Measurements from ENCODE around the gene CATSPER1. TPM values are rescaled to one million over a fixed set of nuclear protein-coding genes. Genes with fewer than 3 reads are reported as not detected.

CATSPER1 gene
- total RNA-seq, 3 donors from 2014 or later (not counting 1 experiment from before 2014, with no cell fraction given) = 12.2 to 16.9 (median 13.3) TPM

- ATAC-seq = no peak
- H3K4me1 Mint-ChIP-seq = peaks cover 54 to 61% of the 10 kb centered on the region in 2 donors
- intact Hi-C loops (cut with micrococcal nuclease) = loop anchor here (2.0 kb wide), 1 partner anchor 67 kb away; no protein-coding TSS in a partner anchor
Observed at GRCh38 chr11:66067640-66068039, 41.4 kb upstream of the CATSPER1 start.

GRCh38 chr11:66066751-66067150, 40.5 kb upstream of the CATSPER1 start:
- Mint-ChIP-seq H3K9me3 (no peaks in the 10 kb centered on the region), H3K27me3 (ENCODE audit: low read depth in 2 of 2) (no peaks in the 10 kb centered on the region), H3K27ac (peak overlapping the region; percentile 51 to 95), H3K4me1 (peaks cover 45 to 52% of the 10 kb centered on the region in 2 donors), H3K4me3 (no peak overlapping the region), H3K36me3 (peaks cover 37% of the 10 kb centered on the region)
- H3K4me3 ChIP-seq (ENCODE audit: low read length) = no peak overlapping the region
- TF ChIP-seq, protein P1, sequence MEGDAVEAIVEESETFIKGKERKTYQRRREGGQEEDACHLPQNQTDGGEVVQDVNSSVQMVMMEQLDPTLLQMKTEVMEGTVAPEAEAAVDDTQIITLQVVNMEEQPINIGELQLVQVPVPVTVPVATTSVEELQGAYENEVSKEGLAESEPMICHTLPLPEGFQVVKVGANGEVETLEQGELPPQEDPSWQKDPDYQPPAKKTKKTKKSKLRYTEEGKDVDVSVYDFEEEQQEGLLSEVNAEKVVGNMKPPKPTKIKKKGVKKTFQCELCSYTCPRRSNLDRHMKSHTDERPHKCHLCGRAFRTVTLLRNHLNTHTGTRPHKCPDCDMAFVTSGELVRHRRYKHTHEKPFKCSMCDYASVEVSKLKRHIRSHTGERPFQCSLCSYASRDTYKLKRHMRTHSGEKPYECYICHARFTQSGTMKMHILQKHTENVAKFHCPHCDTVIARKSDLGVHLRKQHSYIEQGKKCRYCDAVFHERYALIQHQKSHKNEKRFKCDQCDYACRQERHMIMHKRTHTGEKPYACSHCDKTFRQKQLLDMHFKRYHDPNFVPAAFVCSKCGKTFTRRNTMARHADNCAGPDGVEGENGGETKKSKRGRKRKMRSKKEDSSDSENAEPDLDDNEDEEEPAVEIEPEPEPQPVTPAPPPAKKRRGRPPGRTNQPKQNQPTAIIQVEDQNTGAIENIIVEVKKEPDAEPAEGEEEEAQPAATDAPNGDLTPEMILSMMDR (IDR thresholded peaks at IDR 0.05) = no peak
- no peaks in the 10 kb centered on the region for H3K27me3 ChIP-seq (ENCODE audit: control insufficient read depth, insufficient read depth, low read length)
- intact Hi-C loops (cut with micrococcal nuclease) = no loop called here
- ATAC-seq = no peak
- no peaks in the 10 kb centered on the region for H3K9me3 ChIP-seq (ENCODE audit: control insufficient read depth, insufficient read depth, low read length)
- H3K27ac ChIP-seq (ENCODE audit: low read length) = no peak overlapping the region
- no peak for DNase-seq
- H3K36me3 ChIP-seq (ENCODE audit: control insufficient read depth, insufficient read depth, low read length) = peaks cover 67% of the 10 kb centered on the region
- H3K4me1 ChIP-seq (ENCODE audit: control insufficient read depth, insufficient read depth, low read length) = peaks cover 28% of the 10 kb centered on the region
- 44% methylated on average over 3 of the region's 3 CpGs for WGBS (ENCODE audit: insufficient coverage)

More at GRCh38 chr11:66067640-66068039, 41.4 kb upstream of the CATSPER1 start:
- no peak for DNase-seq
- H3K9me3 ChIP-seq (ENCODE audit: control insufficient read depth, insufficient read depth, low read length) = no peaks in the 10 kb centered on the region
- Mint-ChIP-seq H3K9me3 (no peaks in the 10 kb centered on the region), H3K4me3 (peak overlapping the region; percentile 65), H3K27ac (peak overlapping the region; percentile 93 to 95), H3K27me3 (ENCODE audit: low read depth in 2 of 2) (no peaks in the 10 kb centered on the region), H3K36me3 (peaks cover 36% of the 10 kb centered on the region)
- no peaks in the 10 kb centered on the region for H3K27me3 ChIP-seq (ENCODE audit: control insufficient read depth, insufficient read depth, low read length)
- H3K27ac ChIP-seq (ENCODE audit: low read length) = no peak overlapping the region
- peaks cover 59% of the 10 kb centered on the region for H3K36me3 ChIP-seq (ENCODE audit: control insufficient read depth, insufficient read depth, low read length)
- H3K4me1 ChIP-seq (ENCODE audit: control insufficient read depth, insufficient read depth, low read length) = peaks cover 36% of the 10 kb centered on the region
- WGBS (ENCODE audit: insufficient coverage) = over 99% methylated on average over 4 of the region's 4 CpGs
- H3K4me3 ChIP-seq (ENCODE audit: low read length) = no peak overlapping the region
- TF ChIP-seq, protein P1 (IDR thresholded peaks at IDR 0.05) = no peak

DNA sequence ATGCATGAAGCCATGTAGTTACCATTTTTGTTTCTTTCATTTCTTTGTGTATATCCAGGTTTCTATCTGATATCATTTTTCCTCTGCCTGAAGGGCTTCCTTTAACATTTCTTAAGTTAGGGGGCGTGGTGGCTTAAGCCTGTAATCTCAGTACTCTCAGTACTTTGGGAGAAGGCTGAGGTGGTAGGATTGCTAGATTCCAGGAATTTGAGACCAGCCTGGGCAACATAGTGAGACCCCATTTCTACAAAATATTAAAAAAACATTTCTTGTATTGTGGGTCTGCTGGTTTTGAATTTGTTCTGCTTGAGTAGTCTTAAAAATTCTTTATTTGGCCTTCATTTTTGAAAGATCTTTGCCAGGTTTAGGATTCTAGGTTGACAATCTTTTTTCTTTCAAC, 38.3 kb upstream of the CATSPER1 start:
- no peaks in the 10 kb centered on the region for H3K27me3 Mint-ChIP-seq (ENCODE audit: low read depth in 2 of 2)
- Histone ChIP-seq H3K27me3 (ENCODE audit: control insufficient read depth, insufficient read depth, low read length) (no peaks in the 10 kb centered on the region), H3K27ac (ENCODE audit: low read length) (no peak overlapping the region), H3K36me3 (ENCODE audit: control insufficient read depth, insufficient read depth, low read length) (peaks cover 88% of the 10 kb centered on the region), H3K4me1 (ENCODE audit: control insufficient read depth, insufficient read depth, low read length) (peaks cover 17% of the 10 kb centered on the region), H3K9me3 (ENCODE audit: control insufficient read depth, insufficient read depth, low read length) (no peaks in the 10 kb centered on the region), H3K4me3 (ENCODE audit: low read length) (no peak overlapping the region)
- WGBS (ENCODE audit: insufficient coverage) = no CpG with 5 or more reads among the region's 1 CpG
- ATAC-seq (no peak), DNase-seq (no peak)
- H3K27ac Mint-ChIP-seq = peak overlapping the region in 1 of 2 donors; percentile 59
- H3K4me3 Mint-ChIP-seq = no peak overlapping the region
- H3K36me3 Mint-ChIP-seq = peaks cover 54% of the 10 kb centered on the region
- intact Hi-C loops (cut with micrococcal nuclease) = no loop called here
- no peaks in the 10 kb centered on the region for H3K9me3 Mint-ChIP-seq
- H3K4me1 Mint-ChIP-seq = peaks cover 34 to 45% of the 10 kb centered on the region in 2 donors
- TF ChIP-seq, protein P1 (IDR thresholded peaks at IDR 0.05) = no peak

- no peaks in the 10 kb centered on the region for H3K9me3 ChIP-seq (ENCODE audit: control insufficient read depth, insufficient read depth, low read length)
- H3K4me3 ChIP-seq (ENCODE audit: low read length) = no peak overlapping the region
- DNase-seq = no peak
- no peaks in the 10 kb centered on the region for H3K9me3 Mint-ChIP-seq
- peaks cover 28 to 41% of the 10 kb centered on the region in 2 donors for H3K4me1 Mint-ChIP-seq
- H3K4me3 Mint-ChIP-seq = no peak overlapping the region
- no peak for ATAC-seq
- H3K27ac Mint-ChIP-seq = peak overlapping the region; percentile 24 to 45
- H3K4me1 ChIP-seq (ENCODE audit: control insufficient read depth, insufficient read depth, low read length) = peaks cover 10% of the 10 kb centered on the region
- H3K36me3 Mint-ChIP-seq = peaks cover 54% of the 10 kb centered on the region
- H3K27ac ChIP-seq (ENCODE audit: low read length) = no peak overlapping the region
- 96% methylated on average over 2 of the region's 2 CpGs for WGBS (ENCODE audit: insufficient coverage)
- intact Hi-C loops (cut with micrococcal nuclease) = no loop called here
- no peaks in the 10 kb centered on the region for H3K27me3 Mint-ChIP-seq (ENCODE audit: low read depth in 2 of 2)
- TF ChIP-seq, protein P1 (IDR thresholded peaks at IDR 0.05) = no peak
- H3K36me3 ChIP-seq (ENCODE audit: control insufficient read depth, insufficient read depth, low read length) = peaks cover 94% of the 10 kb centered on the region
- H3K27me3 ChIP-seq (ENCODE audit: control insufficient read depth, insufficient read depth, low read length) = no peaks in the 10 kb centered on the region
Observed at GRCh38 chr11:66063900-66064299, 37.6 kb upstream of the CATSPER1 start.

Data from natural killer cell (primary cell).